B cell (primary cell): ENCODE results near the gene PTPRS. TPM values are rescaled to one million over a fixed set of nuclear protein-coding genes. Genes with fewer than 3 reads are reported as not detected.

Experiments
- ATAC-seq: fragments of 200-7000 bp; cut with Tn5 transposase; one replicate; pipeline ENCODE4 v1.10.0; 2021; ENCODE audit warnings: low read depth, mild to moderate bottlenecking, moderate number of reproducible peaks, moderate library complexity
- CTCF ChIA-PET: fragments of 350-600 bp; sonication (Branson Sonifier 250); formaldehyde crosslinking; loops from one replicate; lab custom pipeline; 2021; ENCODE audit warnings: antibody characterized with exemption, inconsistent platforms; lab: Charles Lee
- POLR2A ChIA-PET: fragments of 350-600 bp; sonication (Branson Sonifier 250); formaldehyde crosslinking; loops from one replicate; lab custom pipeline; 2021; ENCODE audit warnings: antibody characterized with exemption; lab: Charles Lee
- DNase-seq: peaks from one replicate; pipeline ENCODE4 v3.0.0; 2013
- H2AFZ ChIP-seq: 2 replicates; pipeline ENCODE4 v1.6.1; 2012; ENCODE audit warnings: mild to moderate bottlenecking, low read depth, low read length; ENCODE audit not compliant: insufficient read depth, poor library complexity, severe bottlenecking
- H3K27ac ChIP-seq, 2 donors: 1 replicate in 1 of 2; 2 replicates in 1 of 2; pipeline ENCODE4 v1.5.1; 2012 to 2013; ENCODE audit warnings: low read length in 2 of 2, mild to moderate bottlenecking in 2 of 2, moderate library complexity in 1 of 2
- H3K27me3 ChIP-seq, 4 experiments: fragments of 200-600 bp in 1 of 4; sonication (generic) in 1 of 4; replicated peaks in 1 of 4; 1 replicate in 2 of 4; 2 replicates in 2 of 4; pipeline versions ENCODE4 v1.6.1 to v1.7.0; 2013 to 2016; ENCODE audit warnings: low read length in 3 of 4, mild to moderate bottlenecking in 2 of 4, mixed read lengths in 1 of 4, moderate library complexity in 1 of 4; ENCODE audit not compliant: insufficient read depth in 4 of 4, control insufficient read depth in 3 of 4; ENCODE audit errors: control extremely low read depth in 1 of 4
- H3K36me3 ChIP-seq, 2 experiments: replicated peaks in 1 of 2; 1 replicate in 1 of 2; 2 replicates in 1 of 2; pipeline versions ENCODE4 v1.6.1 to v1.7.1; 2013; ENCODE audit warnings: low read length in 1 of 2; ENCODE audit not compliant: insufficient read depth in 2 of 2, control insufficient read depth in 1 of 2; ENCODE audit errors: control extremely low read depth in 1 of 2, extremely low read depth in 1 of 2
- H3K4me1 ChIP-seq, 2 donors: fragments of 200-600 bp in 1 of 2; sonication (generic) in 1 of 2; 1 replicate in 1 of 2; 2 replicates in 1 of 2; pipeline versions ENCODE4 v1.5.1 to v1.6.1; 2013 to 2017; ENCODE audit warnings: low read length in 2 of 2; ENCODE audit not compliant: control insufficient read depth in 2 of 2, insufficient read depth in 2 of 2
- H3K4me2 ChIP-seq: replicated peaks from 2 replicates; pipeline ENCODE3; 2012; ENCODE audit warnings: mild to moderate bottlenecking, low read depth, low read length; ENCODE audit not compliant: poor library complexity, severe bottlenecking
- H3K4me3 ChIP-seq, 5 experiments: fragments of 200-600 bp in 1 of 5; sonication (generic) in 1 of 5; 1 replicate in 3 of 5; 2 replicates in 2 of 5; pipeline versions ENCODE4 v1.5.1 to v1.7.0; 2011 to 2016; ENCODE audit warnings: low read length in 4 of 5, mild to moderate bottlenecking in 4 of 5, low read depth in 2 of 5, control low read depth in 1 of 5, moderate library complexity in 1 of 5; ENCODE audit not compliant: insufficient read depth in 1 of 5; ENCODE audit errors: control extremely low read depth in 1 of 5, extremely low read depth in 1 of 5
- H3K79me2 ChIP-seq: fragments of 200-600 bp; sonication (generic); one replicate; pipeline ENCODE4 v1.6.0; 2016; ENCODE audit warnings: low read length; ENCODE audit not compliant: control insufficient read depth, insufficient read depth
- H3K9ac ChIP-seq: fragments of 200-600 bp; sonication (generic); 2 replicates; pipeline ENCODE4 v1.6.1; 2017; ENCODE audit warnings: mild to moderate bottlenecking, low read length, moderate library complexity
- H3K9me3 ChIP-seq, 3 donors: one replicate each; pipeline versions ENCODE4 v1.6.1 to v1.7.1; 2013; ENCODE audit warnings: low read length in 2 of 3; ENCODE audit not compliant: control insufficient read depth in 2 of 3, insufficient read depth in 1 of 3; ENCODE audit errors: control extremely low read depth in 1 of 3
- H4K20me1 ChIP-seq: 2 replicates; pipeline ENCODE4 v1.6.0; 2012; ENCODE audit warnings: mild to moderate bottlenecking, low read length; ENCODE audit not compliant: insufficient read depth, control insufficient read depth, poor library complexity, severe bottlenecking
- H3K27ac Mint-ChIP-seq: one replicate; pipeline ENCODE4 v1.8.0; 2021; ENCODE audit warnings: mixed read lengths
- H3K27me3 Mint-ChIP-seq: one replicate; pipeline ENCODE4 v1.8.0; 2021; ENCODE audit warnings: mixed read lengths
- H3K4me1 Mint-ChIP-seq: one replicate; pipeline ENCODE4 v1.8.0; 2021; ENCODE audit warnings: mixed read lengths
- H3K4me3 Mint-ChIP-seq: one replicate; pipeline ENCODE4 v1.8.0; 2021; ENCODE audit warnings: mixed read lengths
- H3K9me3 Mint-ChIP-seq: one replicate; pipeline ENCODE4 v1.8.0; 2022; ENCODE audit warnings: mixed read lengths; ENCODE audit not compliant: insufficient read depth
- EZH2 ChIP-seq: IDR thresholded peaks from 2 replicates; pipeline ENCODE4 v1.6.1; 2012; ENCODE audit warnings: borderline replicate concordance, low read depth, mild to moderate bottlenecking, moderate library complexity, low read length; ENCODE audit not compliant: insufficient read depth, poor library complexity, severe bottlenecking
- WGBS: methylation state at CpG from one replicate; pipeline ENCODE4 v1.1.5; 2013; ENCODE audit warnings: missing lambda C conversion rate; ENCODE audit not compliant: insufficient coverage; 5-methylcytosine and 5-hydroxymethylcytosine counted together
- intact Hi-C: fragments of 100-400 bp; cut with micrococcal nuclease; formaldehyde crosslinking; loops from one replicate; pipeline ENCODE4 v1.10.0; 2022
- polyA plus RNA-seq: library from polyadenylated mRNA; depleted of rRNA; stranded (reverse); fragments of >200 nt; gene quantifications from 2 replicates; pipeline ENCODE4 v1.2.3, GENCODE V29; 2012
- total RNA-seq, 2 donors: library from RNA; stranded (reverse); fragments of 120-200 nt in 1 of 2; gene quantifications; 1 replicate in 1 of 2; 2 replicates in 1 of 2; pipeline versions ENCODE4 v1.2.3 to v1.2.4, GENCODE V29; 2013 to 2022
- TF ChIP-seq, protein P1 (sequence below): fragments of 200-600 bp; IDR thresholded peaks from one replicate; pipeline ENCODE4 v1.8.0; 2022; ENCODE audit warnings: antibody characterized with exemption, mild to moderate bottlenecking

The PTPRS gene
- total and polyA plus RNA-seq, 2 donors (not counting 1 experiment from before 2014, with no cell fraction given) = 6.5 to 10.0 TPM

DNA sequence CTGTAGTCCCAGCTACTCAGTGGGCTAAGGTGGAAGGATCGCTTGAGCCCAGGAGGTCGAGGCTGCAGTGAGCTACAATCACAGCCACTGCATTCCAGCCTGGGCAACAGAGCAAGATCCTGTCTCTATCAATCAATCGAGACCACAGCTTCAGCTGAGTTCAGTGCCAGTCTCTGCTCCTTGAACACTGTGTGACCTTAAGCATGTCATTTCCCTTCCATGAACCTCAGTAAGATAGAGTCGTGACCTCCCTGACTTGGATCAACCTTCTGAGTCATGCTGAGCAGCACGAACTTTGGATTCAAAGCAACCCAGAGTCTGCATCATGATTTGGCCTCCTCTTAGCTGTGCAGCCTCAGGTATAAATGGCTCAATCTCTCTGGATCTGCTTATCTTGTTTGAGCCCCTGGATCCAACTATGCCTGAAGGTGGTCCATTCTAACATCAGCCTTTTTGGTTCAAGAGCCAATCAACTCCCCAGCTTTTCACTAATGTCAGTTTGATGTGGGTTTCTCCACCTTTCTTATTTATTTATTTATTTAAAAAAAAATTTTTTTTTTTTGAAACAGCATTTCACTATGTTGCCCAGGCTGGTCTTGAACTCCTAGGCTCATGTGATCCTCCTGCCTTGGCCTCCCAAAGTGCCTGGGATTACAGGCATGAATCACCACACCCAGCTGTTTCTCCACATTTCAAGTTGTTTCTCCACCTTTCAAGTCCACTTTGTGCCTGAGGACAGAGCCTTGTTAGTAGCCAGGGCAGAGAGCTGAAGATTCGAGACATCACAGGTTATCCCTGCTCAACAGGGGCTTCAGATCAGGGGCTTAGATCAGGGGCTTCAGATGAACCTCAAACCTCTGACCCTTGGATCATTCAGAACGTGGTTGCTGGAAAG lies 26.4 kb downstream of the PTPRS start:
- H3K4me1 Mint-ChIP-seq = peaks cover 12% of the 10 kb centered on the region
- POLR2A ChIA-PET = interaction anchor here (0.6 kb wide), 2 partner anchors 11 to 1956 kb away, joined by 4 to 5 read pairs; no protein-coding TSS in a partner anchor

More for the DNA sequence above, 26.4 kb downstream of the PTPRS start:
- Histone ChIP-seq H2AFZ (no peak overlapping the region), H3K36me3 (no peaks in the 10 kb centered on the region), H3K9me3 (peaks cover 0 to 20% (median 0%) of the 10 kb centered on the region in 3 donors), H3K9ac (no peak overlapping the region), H3K27me3 (no peaks in the 10 kb centered on the region), H3K4me1 (peaks cover 3 to 9% of the 10 kb centered on the region in 2 donors), H4K20me1 (no peaks in the 10 kb centered on the region), H3K27ac (no peak overlapping the region), H3K79me2 (no peaks in the 10 kb centered on the region), H3K4me2 (no peak overlapping the region), H3K4me3 (no peak overlapping the region)
- Mint-ChIP-seq H3K4me3 (no peak overlapping the region), H3K27ac (no peak overlapping the region), H3K9me3 (no peaks in the 10 kb centered on the region), H3K27me3 (peaks cover 8% of the 10 kb centered on the region)
- no peak for DNase-seq
- TF ChIP-seq, protein P1, sequence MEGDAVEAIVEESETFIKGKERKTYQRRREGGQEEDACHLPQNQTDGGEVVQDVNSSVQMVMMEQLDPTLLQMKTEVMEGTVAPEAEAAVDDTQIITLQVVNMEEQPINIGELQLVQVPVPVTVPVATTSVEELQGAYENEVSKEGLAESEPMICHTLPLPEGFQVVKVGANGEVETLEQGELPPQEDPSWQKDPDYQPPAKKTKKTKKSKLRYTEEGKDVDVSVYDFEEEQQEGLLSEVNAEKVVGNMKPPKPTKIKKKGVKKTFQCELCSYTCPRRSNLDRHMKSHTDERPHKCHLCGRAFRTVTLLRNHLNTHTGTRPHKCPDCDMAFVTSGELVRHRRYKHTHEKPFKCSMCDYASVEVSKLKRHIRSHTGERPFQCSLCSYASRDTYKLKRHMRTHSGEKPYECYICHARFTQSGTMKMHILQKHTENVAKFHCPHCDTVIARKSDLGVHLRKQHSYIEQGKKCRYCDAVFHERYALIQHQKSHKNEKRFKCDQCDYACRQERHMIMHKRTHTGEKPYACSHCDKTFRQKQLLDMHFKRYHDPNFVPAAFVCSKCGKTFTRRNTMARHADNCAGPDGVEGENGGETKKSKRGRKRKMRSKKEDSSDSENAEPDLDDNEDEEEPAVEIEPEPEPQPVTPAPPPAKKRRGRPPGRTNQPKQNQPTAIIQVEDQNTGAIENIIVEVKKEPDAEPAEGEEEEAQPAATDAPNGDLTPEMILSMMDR = no peak
- no peak for TF ChIP-seq EZH2
- intact Hi-C loops = no loop called here
- no peak for ATAC-seq
- CTCF ChIA-PET = no interaction called here
- WGBS = 84% methylated on average over 7 of the region's 7 CpGs
